GM19328 (cell line): ENCODE measurements around the gene SMPD3.

Experiments used
- ATAC-seq: cut with Tn5 transposase; IDR thresholded peaks from one replicate; pipeline ENCODE4 v1.9.1; 2021; ENCODE audit warnings: mild to moderate bottlenecking, moderate library complexity; ENCODE audit not compliant: unreplicated experiment

SMPD3 gene

DNA sequence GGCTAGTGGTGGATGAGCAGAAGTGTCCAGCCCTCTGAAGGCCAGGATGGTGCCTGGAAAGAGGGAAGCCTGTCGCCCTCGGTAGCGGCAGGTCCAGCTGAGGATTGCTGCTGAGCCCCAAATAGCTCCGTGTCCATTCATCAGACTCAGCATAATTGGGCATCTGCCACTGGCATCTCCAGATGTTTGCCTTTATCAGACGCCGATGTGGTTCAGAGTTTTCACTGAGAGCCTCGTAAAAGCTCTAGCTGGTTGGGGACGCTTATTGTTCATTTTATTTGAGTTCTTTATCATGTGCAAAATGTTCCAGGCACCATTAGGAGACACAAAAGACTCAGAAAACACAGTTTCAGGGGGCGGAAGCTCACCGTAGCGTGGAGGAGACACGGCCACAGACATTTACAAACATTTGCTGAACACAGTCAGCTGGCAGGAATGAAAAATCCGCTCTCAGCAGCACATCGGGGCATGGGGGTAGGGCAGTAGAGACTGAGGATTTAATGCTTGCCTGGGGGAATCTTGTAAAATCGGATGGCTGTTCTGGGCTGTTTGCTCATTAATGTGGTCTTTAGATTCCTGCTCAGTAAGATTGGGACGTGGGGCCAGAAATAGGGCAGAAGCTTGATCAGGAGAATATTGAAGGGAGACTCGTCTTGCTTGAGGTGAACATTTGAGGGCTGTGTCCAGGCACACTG, 41.7 kb downstream of the SMPD3 start:
- ATAC-seq, result no peak

DNA sequence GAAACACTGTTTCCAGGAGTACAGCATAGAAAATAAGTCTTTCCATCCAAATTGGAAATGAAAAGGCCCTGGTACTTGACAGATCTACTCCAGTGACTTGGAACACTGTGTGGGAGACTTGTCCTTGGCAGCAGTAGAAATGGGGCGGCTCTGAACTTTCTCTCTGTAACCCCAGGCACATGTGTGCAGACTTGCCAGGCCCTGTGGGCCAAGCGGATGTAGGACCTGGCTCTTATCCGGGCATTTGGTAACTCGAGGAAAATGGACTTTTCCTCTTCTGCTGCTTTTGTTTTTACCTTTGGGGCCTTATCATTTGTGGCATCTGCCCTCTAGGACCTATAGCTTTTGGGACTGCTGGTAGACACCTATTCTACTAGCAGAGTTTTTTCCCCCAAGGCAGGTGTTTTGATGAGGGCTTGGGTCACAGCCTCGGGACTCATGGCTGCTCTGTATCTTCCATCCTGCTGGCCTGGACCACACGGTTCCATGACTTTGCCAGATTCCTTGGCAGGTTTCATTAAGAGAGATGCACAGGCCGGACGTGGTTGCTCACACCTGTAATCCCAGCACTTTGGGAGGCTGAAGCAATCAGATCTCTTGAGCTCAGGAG, 43.5 kb downstream of the SMPD3 start:
- no peak for ATAC-seq

DNA sequence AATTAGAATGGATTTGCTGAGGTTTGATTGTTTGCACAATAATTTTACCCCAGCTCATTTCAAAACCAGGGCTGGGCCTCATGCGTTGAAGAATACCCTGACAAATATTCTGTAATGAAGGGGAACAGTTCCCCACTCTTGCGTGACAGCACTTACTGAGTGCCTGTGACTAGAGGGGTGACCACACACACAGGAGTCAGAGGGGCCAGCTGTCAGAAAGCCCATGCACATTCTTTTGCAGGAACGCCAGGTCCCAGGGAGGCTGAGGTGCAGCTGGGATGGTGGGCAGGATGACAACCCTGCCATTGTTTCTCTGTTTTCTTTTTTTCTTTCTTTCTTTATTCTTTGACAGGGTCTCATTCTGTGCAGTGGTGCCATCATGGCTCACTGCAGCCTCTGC, 44.6 kb downstream of the SMPD3 start:
- ATAC-seq, result no peak

DNA sequence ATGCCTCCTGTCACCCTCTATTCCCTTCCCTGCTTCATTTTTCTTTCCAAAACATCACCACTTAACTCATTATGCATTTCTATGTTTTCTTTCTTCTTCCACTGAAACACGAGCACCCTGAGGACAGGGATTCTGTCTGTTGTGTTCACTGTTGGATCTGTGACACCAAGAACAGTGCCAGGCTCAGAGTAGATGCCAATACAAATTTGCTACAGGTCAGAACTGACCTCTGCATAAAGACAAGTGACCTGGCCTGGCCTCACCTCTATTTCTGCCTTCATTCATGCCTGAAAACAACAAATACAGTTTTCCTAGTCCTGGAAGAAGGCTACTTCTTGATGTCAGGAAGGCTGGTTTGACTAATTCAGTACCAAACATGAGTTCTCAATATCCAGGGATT, 45.1 kb downstream of the SMPD3 start:
- ATAC-seq, result no peak

- no peak for ATAC-seq
Observed at GRCh38 chr16:68402748-68403040, 45.6 kb downstream of the SMPD3 start.

DNA sequence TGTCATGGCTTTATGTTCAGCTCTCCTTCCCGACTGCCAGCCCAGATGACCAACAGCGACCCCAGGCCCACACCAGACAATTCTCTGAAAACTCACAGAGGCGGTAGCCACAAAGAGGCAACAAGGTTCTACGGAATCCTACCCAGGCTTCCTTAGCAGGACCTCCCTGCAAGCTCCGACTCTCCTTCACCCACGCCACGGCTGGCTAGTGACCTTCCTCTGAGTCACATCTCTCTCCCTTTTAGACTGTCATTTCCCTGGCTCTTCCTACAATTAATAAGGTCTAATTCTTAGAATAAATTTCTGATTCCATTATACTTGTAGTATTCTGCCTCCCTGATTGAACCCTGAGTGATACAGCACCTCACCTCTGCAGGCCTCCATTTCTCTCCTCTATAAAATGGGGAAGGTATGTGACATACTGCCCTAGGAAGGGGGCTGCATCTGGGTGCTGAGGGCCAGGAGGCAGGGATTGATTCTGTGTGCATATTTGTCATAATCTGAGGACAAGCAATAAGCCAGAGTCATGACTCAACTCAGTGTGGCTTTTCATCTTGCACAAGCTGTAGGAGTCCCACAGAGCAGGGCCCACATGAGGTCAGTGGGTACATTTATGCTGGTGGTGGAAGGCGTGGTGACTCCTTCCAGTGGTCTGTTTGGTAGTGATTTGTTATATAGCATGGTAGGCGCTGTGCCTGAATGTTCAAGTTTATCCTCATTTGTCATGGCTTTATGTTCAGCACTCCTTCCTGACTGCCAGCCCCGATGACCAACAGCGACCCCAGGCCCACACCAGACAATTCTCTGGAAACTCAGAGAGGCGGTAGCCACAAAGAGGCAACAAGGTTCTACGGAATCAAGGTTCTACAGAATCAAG, 46.2 kb downstream of the SMPD3 start:
- ATAC-seq, result no peak

- no peak for ATAC-seq
Observed at GRCh38 chr16:68400924-68401460, 47.3 kb downstream of the SMPD3 start.

GRCh38 chr16:68400083-68400923, 48.0 kb downstream of the SMPD3 start:
- ATAC-seq, result no peak

DNA sequence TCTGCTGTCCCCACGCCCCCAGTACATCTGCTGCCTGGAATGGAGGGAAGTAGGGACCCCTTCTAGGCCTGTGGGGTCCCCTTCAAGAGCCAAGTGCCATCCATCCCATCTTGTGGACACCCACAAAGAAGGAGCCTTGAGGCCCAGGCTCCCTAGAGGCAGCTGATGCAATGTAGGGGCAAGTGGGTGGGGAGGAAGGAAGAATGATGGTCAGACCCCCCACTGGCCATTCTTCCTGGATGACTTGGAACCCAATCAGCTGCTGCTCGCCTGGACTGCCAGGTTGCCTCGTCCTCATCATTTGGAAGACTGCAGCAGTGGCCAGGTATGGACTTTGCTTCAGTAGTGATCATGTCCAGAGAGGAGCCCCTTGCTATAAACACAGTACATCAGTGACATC, 48.9 kb downstream of the SMPD3 start:
- no peak for ATAC-seq

- no peak for ATAC-seq
Observed at GRCh38 chr16:68397710-68398201, 50.6 kb downstream of the SMPD3 start.

DNA sequence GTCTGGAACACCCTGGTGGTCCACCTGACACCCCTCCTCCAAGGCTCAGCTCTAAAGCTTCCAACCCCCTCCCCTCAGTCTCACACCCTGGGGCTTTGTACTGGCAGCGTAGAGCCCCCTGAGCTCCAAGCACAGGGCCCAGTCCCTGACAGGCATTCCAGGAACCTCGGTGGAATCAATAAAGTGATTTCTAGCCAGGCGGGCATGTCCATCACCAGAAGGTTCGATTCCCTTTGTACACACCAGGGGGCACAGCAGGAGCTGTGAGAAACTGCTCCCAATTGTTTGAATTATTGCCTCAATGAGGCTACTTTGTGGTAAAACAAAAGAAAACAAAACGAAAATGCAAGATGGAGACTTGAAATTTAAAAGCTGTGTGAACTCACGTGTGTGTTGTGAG, 51.8 kb downstream of the SMPD3 start:
- no peak for ATAC-seq

- no peak for ATAC-seq
Observed at GRCh38 chr16:68395815-68396214, 52.5 kb downstream of the SMPD3 start.

GRCh38 chr16:68395167-68395786, 53.0 kb downstream of the SMPD3 start:
- no peak for ATAC-seq

DNA sequence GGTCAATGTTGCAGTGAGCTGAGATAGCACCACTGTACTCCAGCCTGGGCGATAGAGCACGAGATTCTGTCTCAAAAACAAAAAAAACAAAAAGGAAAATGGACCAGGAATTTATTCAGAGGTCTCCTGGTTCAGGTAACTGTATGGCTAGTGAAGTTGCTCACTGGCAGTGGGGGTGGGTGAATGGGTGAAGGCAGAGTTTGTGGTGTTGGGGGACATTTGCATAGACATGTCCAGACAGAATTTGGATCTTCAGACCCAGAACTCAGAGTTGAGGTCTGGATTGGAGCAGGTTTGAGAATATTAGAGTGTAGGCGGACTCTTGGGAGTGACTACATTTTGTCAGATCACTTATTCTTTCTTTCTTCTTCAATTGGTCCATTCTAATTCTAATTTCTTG, 55.0 kb downstream of the SMPD3 start:
- ATAC-seq, result no peak

DNA sequence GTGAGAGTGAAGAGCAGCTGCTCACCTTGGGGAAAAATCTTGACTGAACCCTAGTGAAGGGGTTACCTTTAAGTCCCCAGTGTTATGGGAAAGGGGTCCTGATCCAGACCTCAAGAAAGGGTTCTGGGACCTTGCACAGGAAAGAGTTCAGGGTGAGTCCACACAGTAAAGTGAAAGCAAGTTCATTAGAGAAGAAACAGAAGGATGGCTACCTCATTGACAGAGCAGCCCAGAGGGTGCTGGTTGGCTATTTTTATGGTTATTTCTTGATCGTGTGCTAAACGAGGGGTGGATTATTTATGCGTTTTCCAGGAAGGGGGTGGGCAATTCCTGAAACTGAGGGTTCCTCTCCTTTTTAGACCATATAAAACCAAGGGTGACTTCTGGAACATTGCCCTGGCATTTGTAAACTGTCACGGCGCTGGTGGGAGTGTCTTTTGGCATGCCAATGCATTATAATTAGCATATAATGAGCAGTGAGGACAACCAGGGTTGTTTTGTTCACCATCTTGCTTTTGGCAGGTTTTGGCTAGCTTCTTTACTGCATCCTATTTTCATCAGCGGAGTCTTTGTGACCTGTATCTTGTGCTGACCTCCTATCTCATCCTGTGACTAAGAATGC, 58.4 kb downstream of the SMPD3 start:
- no peak for ATAC-seq

GRCh38 chr16:68389006-68389405, 59.3 kb downstream of the SMPD3 start:
- no peak for ATAC-seq

DNA sequence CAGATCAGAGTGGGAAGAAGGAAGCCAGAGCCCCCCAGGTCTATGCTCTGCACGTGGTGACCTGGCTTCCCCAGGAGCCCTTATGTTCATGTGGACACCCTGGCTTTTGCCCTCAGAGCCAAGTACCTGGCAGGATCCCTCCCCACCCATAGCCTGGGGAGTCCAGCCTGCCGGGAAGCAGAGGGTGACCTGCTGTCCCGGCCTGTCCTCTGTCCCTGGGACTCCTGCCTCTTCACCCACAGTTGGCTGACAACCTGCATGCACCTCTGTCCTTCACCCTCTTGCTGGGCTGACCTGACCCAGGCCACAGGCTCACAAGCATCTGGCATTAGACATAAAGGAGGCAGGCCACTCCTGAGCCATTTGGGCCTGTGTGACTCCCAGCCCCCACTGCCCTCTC, 60.2 kb downstream of the SMPD3 start:
- ATAC-seq, result no peak

DNA sequence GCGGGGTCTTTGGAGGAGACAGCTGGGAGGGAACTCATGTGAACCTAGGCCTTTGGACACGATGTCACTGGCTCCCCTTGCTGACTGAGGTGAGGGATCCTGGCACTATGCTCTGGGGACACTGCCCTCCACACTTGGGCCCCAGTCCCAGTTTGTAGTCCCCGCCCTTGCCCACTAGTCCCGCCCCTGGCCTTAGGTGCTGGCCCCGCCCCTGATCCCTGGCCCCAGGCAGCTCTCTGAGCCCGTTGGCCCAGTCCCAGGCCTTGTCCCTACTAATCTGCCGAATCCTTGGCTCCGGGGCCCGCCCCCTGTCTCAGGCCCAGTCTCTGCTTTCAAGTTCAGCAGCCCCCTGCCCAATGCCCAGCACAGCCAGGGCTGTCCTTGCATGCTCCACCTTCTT, 61.0 kb downstream of the SMPD3 start:
- ATAC-seq, result no peak

- no peak for ATAC-seq
Observed at GRCh38 chr16:68386628-68387027, 61.7 kb downstream of the SMPD3 start.

DNA sequence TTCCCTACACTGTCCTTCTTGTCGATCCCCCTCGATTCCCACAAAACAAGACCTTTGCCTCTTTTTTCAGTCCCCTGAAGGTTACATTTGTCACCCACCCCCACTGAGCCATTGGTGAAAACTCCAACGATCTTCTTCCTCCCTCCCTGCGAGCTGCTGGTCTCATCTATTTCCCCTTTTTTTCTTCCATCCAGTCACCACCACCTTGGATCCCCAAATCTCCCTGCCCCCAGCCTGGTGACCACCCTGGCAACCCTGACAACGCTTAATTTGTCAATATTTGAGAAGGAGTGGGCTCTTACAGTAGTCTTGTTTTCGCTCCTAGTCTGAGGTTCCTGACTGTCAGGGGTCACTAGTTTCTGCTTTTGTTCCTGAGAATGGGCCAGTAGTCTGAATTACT, 62.9 kb downstream of the SMPD3 start:
- ATAC-seq, result no peak
